ENCODE results near the gene ALG10B. TPM values are rescaled to one million over a fixed set of nuclear protein-coding genes. Genes with fewer than 3 reads are reported as not detected.

Gene ALG10B
- polyA plus RNA-seq, 2 donors, result 0.84 to 1.1 TPM

DNA sequence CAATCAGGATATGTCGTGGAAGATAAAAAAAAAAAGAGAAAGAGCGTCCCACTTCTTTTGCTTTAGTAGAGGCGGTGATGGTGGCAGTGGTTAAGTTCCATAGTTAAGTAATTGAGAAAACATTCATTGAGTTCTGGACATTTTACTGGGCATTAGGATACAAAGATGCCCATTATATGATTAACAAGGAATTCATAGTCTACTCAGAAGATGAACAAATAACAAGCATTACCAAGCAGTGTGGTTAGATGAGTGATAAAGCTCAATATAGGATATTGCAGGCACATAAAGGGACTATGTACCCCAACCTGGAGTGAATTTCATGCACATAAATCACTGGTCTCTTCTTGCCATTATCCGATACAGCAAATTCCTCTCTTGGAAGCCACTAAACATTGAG, 53.7 kb downstream of the ALG10B start:
- Histone ChIP-seq H3K36me3 (ENCODE audit: control insufficient read depth in 2 of 2, insufficient read depth in 2 of 2, low read length in 1 of 2) (no peaks in the 10 kb centered on the region), H3K9me3 (ENCODE audit: control insufficient read depth in 2 of 2, insufficient read depth in 1 of 2, low read depth in 1 of 2, low read length in 1 of 2) (no peaks in the 10 kb centered on the region), H3K27me3 (ENCODE audit: control insufficient read depth in 1 of 2, insufficient read depth in 2 of 2, low read length in 2 of 2) (no peaks in the 10 kb centered on the region), H3K4me3 (ENCODE audit: low read depth in 1 of 2, low read length in 2 of 2) (no peak overlapping the region), H3K27ac (ENCODE audit: low read depth in 2 of 2, low read length in 1 of 2) (no peak overlapping the region), H3K4me1 (ENCODE audit: control insufficient read depth in 2 of 2, insufficient read depth in 2 of 2, low read length in 1 of 2) (no peaks in the 10 kb centered on the region)
- 86 to 93% methylated on average over 4 of the region's 4 CpGs for WGBS, 2 donors

DNA sequence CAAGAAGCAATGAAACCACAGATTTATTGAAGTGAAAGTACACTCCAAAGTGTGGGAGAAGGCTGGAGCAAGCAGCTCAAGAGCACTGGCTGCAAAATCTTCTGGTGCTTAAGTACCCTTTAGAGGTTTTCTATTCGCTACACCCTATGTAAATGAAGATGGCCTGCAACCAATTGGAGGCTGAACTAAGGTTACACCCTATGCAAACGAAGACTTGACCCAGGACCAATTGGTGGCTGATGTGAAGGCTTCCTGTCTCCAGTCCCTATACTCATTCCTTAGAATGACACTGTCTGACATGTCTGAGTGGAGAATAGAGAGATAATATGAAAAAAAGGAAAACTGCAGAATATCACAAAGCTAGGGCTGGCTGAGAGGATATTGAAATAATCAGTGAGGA, 57.2 kb downstream of the ALG10B start:
- H3K4me3 ChIP-seq (ENCODE audit: low read depth in 1 of 2, low read length in 2 of 2), result no peak overlapping the region
- H3K9me3 ChIP-seq (ENCODE audit: control insufficient read depth in 2 of 2, insufficient read depth in 1 of 2, low read depth in 1 of 2, low read length in 1 of 2), result no peaks in the 10 kb centered on the region
- no peak overlapping the region for H3K27ac ChIP-seq (ENCODE audit: low read depth in 2 of 2, low read length in 1 of 2)
- H3K36me3 ChIP-seq (ENCODE audit: control insufficient read depth in 2 of 2, insufficient read depth in 2 of 2, low read length in 1 of 2), result no peaks in the 10 kb centered on the region
- WGBS, 2 donors, result 45 to 60% methylated on average over 2 of the region's 2 CpGs
- H3K27me3 ChIP-seq (ENCODE audit: control insufficient read depth in 1 of 2, insufficient read depth in 2 of 2, low read length in 2 of 2), result no peaks in the 10 kb centered on the region
- no peaks in the 10 kb centered on the region for H3K4me1 ChIP-seq (ENCODE audit: control insufficient read depth in 2 of 2, insufficient read depth in 2 of 2, low read length in 1 of 2)

DNA sequence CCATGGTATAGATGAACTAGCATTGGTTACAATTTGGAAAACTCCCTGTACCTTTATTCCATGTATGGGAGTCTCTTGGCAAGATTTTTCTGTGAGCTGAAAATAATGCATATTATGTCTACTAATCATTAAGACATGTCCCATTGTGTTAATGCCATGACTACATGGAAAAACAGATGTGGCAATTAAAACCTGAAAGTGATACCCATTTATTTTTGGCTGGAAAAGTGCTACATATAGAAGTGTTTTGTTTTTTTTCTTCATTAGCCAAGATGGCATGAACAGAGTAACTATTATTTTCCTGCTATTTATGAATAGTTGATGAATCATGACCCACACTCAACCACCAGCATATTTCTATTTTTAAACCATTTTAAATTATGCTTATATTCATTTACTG, 58.2 kb downstream of the ALG10B start:
- H3K4me3 ChIP-seq (ENCODE audit: low read depth in 1 of 2, low read length in 2 of 2), result no peak overlapping the region
- no peaks in the 10 kb centered on the region for H3K36me3 ChIP-seq (ENCODE audit: control insufficient read depth in 2 of 2, insufficient read depth in 2 of 2, low read length in 1 of 2)
- H3K9me3 ChIP-seq (ENCODE audit: control insufficient read depth in 2 of 2, insufficient read depth in 1 of 2, low read depth in 1 of 2, low read length in 1 of 2), result no peaks in the 10 kb centered on the region
- no peaks in the 10 kb centered on the region for H3K4me1 ChIP-seq (ENCODE audit: control insufficient read depth in 2 of 2, insufficient read depth in 2 of 2, low read length in 1 of 2)
- no peak overlapping the region for H3K27ac ChIP-seq (ENCODE audit: low read depth in 2 of 2, low read length in 1 of 2)
- H3K27me3 ChIP-seq (ENCODE audit: control insufficient read depth in 1 of 2, insufficient read depth in 2 of 2, low read length in 2 of 2), result no peaks in the 10 kb centered on the region

All from esophagus (tissue), 2 donors.